Breast epithelium (tissue), 3 donors: ENCODE results near the gene BOK.

Experiments
- CTCF ChIP-seq, 3 donors: fragments of 450-650 bp; IDR thresholded peaks; one replicate each; pipeline ENCODE4 v1.5.1; 2016 to 2017; ENCODE audit warnings: antibody characterized with exemption in 3 of 3, mild to moderate bottlenecking in 3 of 3, moderate library complexity in 3 of 3
- POLR2AphosphoS5 ChIP-seq, 3 donors: sonication (generic); formaldehyde crosslinking; IDR thresholded peaks; one replicate each; pipeline ENCODE4 v1.6.1; 2017; ENCODE audit warnings: antibody characterized with exemption in 3 of 3

DNA sequence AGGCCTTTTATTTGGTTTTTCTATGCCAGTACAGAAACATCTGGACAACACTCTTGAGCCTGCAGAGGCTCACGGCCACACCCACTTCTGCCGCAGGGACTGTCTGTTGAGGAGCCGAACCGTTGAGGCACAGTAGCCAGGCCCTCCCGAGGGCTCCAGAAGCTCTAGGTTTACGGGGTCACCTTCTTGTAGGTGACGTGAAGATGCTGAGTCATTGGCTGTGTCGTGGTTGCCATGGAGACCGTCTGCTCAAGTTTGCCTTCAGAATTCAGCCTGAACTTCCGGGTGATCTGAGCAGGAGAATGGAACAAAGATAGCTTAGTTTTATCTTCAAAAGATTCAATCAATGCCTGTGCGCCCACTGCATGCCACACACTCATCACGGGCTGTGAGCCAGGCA, 25.9 kb downstream of the BOK start:
- TF ChIP-seq POLR2AphosphoS5 (IDR thresholded peaks at IDR 0.05) = no peak
- no peak for TF ChIP-seq CTCF (IDR thresholded peaks at IDR 0.05)
